Activated CD8-positive, alpha-beta memory T cell treated with anti-CD3 and anti-CD28 coated beads, Interleukin-2, amount 50 U/mL, for 24 hours (primary cell): ENCODE measurements around the gene GGPS1.
"Not testable (repeated sequence)": the region's sequence is repeated elsewhere in the genome, so short reads cannot be mapped to it uniquely, and the experiment has no call there.

Experiments used
- DNase-seq: peaks from one replicate; pipeline ENCODE4 v3.0.0-alpha.2; 2020; ENCODE audit errors: extremely low read depth

Gene GGPS1

DNA sequence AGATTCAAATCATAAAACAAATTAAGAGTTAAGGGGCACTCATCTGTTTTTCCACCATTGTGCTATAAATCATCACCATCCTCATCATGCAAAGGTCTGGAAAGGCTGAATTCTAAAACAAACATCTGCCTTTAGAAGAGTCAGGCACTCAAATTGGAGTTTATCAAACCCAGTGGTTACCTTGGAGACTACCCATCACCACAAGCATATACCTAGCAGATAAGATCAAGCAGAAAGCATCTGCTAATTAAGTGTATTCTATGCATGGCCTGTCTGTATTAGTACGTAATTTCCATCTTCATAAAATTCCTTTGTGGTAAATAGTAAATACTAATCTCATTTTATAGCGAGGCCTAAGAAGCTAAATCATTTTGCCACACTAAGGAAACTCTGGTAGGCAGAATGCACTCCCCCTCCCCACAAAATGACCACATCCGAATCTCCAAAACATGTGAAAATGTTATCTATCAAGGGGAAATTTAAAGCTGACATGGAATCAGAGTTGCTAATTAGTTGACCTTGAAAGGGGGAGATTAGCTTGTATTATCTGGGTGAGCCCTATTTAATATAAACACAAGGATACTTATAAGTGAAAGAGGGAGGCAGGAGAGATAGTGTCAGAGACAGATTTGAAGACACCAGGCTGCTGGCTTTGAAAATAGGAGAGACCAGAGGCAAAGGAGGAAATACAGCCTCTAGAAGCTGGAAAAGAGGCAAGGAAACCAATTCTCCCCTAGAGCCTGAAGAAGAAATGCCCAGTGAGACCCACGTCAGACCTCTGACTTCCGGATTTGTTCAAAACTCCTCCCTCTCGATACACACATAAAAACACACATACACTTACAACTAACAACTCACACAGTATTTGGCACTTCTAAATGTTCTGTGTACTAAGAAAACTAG lies 23.6 kb upstream of the GGPS1 start:
- DNase-seq: no peak

DNA sequence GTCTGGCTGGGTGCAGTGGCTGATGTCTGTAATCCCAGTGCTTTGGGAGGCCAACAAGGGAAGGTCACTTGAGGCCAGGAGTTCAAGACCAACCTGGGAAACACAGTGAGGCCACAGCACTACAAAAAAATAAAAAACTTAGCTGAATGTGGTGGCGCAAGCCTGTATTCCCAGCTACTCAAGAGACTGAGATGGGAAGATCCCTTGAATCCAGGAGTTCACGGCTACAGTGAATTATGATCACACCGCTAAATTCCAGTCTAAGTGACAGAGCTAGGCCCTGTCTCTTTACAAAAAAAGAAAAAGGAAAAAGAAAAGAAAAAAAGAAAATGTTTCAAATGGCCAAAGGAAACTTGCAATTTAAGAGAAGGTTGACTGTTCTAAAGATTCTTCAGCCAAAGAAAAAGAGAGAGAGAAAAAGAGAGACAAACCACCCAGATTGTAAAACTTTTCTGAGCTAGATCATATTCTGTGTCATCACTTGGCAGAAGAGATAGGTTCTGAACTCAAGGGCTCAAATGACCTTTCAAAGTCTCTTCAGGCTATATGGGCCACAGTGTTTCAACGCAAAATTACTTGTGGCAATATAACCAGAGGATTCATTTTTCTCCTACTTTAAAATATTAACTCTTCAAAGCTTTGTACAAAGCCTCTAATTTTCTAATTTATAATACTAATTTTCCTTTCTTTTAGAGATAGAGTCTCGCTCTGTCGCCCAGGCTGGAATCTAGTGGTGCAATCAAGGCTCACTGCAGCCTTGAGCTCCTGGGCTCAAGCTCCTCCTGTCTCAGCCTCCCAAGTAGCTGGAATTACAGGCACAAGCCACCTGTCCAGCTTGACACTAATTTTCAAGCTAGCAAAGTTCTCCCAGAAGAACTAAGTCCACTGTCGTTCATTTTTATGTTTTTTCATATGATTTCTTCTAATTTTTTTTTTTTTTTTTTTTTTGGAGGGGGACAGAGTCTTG lies 20.9 kb upstream of the GGPS1 start:
- no peak for DNase-seq

DNA sequence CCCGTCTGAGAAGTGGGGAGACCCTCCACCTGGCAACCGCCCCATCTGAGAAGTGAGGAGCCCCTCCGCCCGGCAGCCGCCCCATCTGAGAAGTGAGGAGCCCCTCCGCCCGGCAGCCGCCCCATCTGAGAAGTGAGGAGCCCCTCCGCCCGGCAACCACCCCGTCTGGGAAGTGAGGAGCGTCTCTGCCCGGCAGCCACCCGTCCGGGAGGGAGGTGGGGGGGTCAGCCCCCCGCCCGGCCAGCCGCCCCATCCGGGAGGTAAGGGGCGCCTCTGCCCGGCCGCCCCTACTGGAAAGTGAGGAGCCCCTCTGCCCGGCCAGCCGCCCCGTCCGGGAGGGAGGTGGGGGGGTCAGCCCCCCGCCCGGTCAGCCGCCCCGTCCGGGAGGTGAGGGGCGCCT lies 19.2 kb upstream of the GGPS1 start:
- DNase-seq: not testable (repeated sequence)

GRCh38 chr1:235313262-235313661 lies 15.1 kb upstream of the GGPS1 start:
- DNase-seq: no peak

GRCh38 chr1:235313931-235314678 lies 14.3 kb upstream of the GGPS1 start:
- no peak for DNase-seq

GRCh38 chr1:235315173-235315572 lies 13.2 kb upstream of the GGPS1 start:
- no peak for DNase-seq

- no peak for DNase-seq
Measured at GRCh38 chr1:235315735-235316134, 12.6 kb upstream of the GGPS1 start.

GRCh38 chr1:235317168-235317567 lies 11.2 kb upstream of the GGPS1 start:
- DNase-seq: no peak

GRCh38 chr1:235319255-235319654 lies 9.1 kb upstream of the GGPS1 start:
- DNase-seq: no peak

- DNase-seq: no peak
Measured at GRCh38 chr1:235320521-235321179, 7.7 kb upstream of the GGPS1 start.

GRCh38 chr1:235324296-235324695 lies 4.1 kb upstream of the GGPS1 start:
- no peak for DNase-seq

- DNase-seq: no peak
Measured at GRCh38 chr1:235325139-235325538, 3.2 kb upstream of the GGPS1 start.

DNA sequence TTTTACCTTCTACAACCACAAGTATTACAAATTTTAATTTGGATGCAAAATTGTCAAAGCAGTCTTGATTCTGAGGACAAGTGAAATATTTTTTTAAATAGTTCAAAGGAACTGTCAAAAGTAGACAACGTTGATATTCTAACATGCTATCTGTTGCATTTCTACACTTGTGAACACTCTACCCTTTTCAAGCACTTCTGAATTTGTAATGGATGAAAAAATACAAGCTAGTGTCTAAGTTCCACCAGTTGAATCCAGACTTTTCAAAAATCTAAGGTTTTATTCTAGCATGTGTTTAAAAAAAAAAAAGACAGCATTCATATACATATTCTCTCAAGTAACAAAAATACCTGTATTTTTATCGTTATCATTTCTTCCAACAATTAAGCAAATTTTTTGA lies 2.5 kb upstream of the GGPS1 start:
- no peak for DNase-seq

GRCh38 chr1:235326719-235327558 lies 1.4 kb upstream of the GGPS1 start:
- no peak for DNase-seq

- no peak for DNase-seq
Measured at GRCh38 chr1:235327559-235328270, 655 bp upstream of the GGPS1 start, which contains the start of gene ARID4B. Gene ARID4B, minus strand, starts transcription at chr1:235328179. Its CDS starts 1,260 bp downstream, at chr1:235326919.

- no peak for DNase-seq
Measured at GRCh38 chr1:235329139-235329902, 951 bp downstream of the GGPS1 start.

DNA sequence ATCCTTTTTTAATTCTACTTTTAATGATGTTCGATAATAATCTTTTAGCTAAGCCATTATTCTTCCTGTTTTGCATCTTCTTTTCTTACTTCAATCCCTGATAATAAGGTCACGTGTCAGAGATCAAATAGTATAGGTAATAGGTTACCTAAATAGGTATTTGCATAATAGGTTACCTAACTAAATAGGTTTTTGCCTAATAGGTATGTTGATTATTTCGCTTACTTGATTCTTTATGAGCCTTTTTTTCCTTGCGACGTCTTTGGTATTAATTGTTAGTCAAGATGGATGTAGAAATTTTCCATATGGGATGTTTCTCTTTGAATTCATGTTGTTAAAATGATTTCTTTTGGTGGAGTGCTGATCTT lies 2.5 kb downstream of the GGPS1 start:
- no peak for DNase-seq

- no peak for DNase-seq
Measured at GRCh38 chr1:235331401-235331800, 3.0 kb downstream of the GGPS1 start.

GRCh38 chr1:235336903-235337302 lies 8.5 kb downstream of the GGPS1 start:
- no peak for DNase-seq
